NT2/D1 (cell line): ENCODE results near the gene TACR2.

Source experiments
- SUZ12 ChIP-seq: IDR thresholded peaks from 2 replicates; pipeline ENCODE4 v1.6.1; 2011; ENCODE audit not compliant: insufficient read length, insufficient read depth; ENCODE audit errors: extremely low read depth
- YY1 ChIP-seq: IDR thresholded peaks from 2 replicates; pipeline ENCODE4 v1.6.1; 2011; ENCODE audit not compliant: insufficient read length, insufficient read depth
- ZNF274 ChIP-seq: IDR thresholded peaks from 2 replicates; pipeline ENCODE4 v1.6.1; 2011; ENCODE audit warnings: mild to moderate bottlenecking, low read depth, low read length

DNA sequence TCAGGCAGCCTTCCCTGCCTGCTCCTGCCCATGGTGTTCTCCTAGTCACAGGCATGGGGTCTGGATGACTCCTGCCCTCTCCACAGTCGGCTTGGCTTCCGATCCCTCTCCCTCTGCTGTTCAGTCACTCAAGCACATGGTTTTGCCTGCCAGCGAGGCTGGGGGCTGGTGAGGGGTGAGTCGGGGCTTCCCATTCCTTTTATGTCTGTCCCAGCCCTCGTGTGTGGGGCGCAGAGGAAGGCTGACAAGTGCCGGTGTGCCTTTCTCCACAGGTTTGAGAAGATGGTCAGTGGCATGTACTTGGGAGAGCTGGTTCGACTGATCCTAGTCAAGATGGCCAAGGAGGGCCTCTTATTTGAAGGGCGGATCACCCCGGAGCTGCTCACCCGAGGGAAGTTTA is 40.1 kb downstream of the TACR2 start:
- TF ChIP-seq SUZ12 (no peak), ZNF274 (no peak), YY1 (no peak)
